ENCODE results near the gene MACC1. TPM values are rescaled to one million over a fixed set of nuclear protein-coding genes. Genes with fewer than 3 reads are reported as not detected.
"Not testable (repeated sequence)": the region's sequence is repeated elsewhere in the genome, so short reads cannot be mapped to it uniquely, and the experiment has no call there.

MACC1 gene
- total RNA-seq, 1 donor: 0.36 TPM

- Histone ChIP-seq H3K36me3 (ENCODE audit: insufficient read depth, low read length) (no peaks in the 10 kb centered on the region), H3K27ac (ENCODE audit: low read depth, low read length) (no peak overlapping the region), H2AFZ (ENCODE audit: low read length) (no peak overlapping the region), H3K4me2 (ENCODE audit: insufficient read depth, low read length) (no peak overlapping the region), H4K20me1 (ENCODE audit: insufficient read depth, low read length) (no peaks in the 10 kb centered on the region), H3K9me3 (ENCODE audit: low read depth, low read length) (no peaks in the 10 kb centered on the region), H3K27me3 (ENCODE audit: insufficient read depth, low read length) (no peaks in the 10 kb centered on the region), H3K79me2 (ENCODE audit: insufficient read depth, low read length) (no peaks in the 10 kb centered on the region), H3K4me3 (ENCODE audit: insufficient read depth, low read length) (no peak overlapping the region), H3K4me1 (ENCODE audit: insufficient read depth, low read length) (peaks cover 3% of the 10 kb centered on the region)
- no peak for TF ChIP-seq CTCF (IDR thresholded peaks at IDR 0.05; ENCODE audit: extremely low read depth, low read depth, low read length)
- DNase-seq (ENCODE audit: insufficient read length, low spot score, missing footprints): no peak
Observed at GRCh38 chr7:20188567-20188966, 28.6 kb downstream of the MACC1 start.

- not testable (repeated sequence) for H3K4me3 ChIP-seq (ENCODE audit: insufficient read depth, low read length); H3K79me2 ChIP-seq (ENCODE audit: insufficient read depth, low read length); H4K20me1 ChIP-seq (ENCODE audit: insufficient read depth, low read length); H2AFZ ChIP-seq (ENCODE audit: low read length); H3K9me3 ChIP-seq (ENCODE audit: low read depth, low read length); H3K36me3 ChIP-seq (ENCODE audit: insufficient read depth, low read length); H3K27me3 ChIP-seq (ENCODE audit: insufficient read depth, low read length); H3K27ac ChIP-seq (ENCODE audit: low read depth, low read length); DNase-seq (ENCODE audit: insufficient read length, low spot score, missing footprints); H3K4me1 ChIP-seq (ENCODE audit: insufficient read depth, low read length); H3K4me2 ChIP-seq (ENCODE audit: insufficient read depth, low read length)
Observed at GRCh38 chr7:20187850-20188249, 29.3 kb downstream of the MACC1 start.

- H3K4me1 ChIP-seq (ENCODE audit: insufficient read depth, low read length): no peaks in the 10 kb centered on the region
- no peaks in the 10 kb centered on the region for H3K27me3 ChIP-seq (ENCODE audit: insufficient read depth, low read length)
- no peaks in the 10 kb centered on the region for H3K9me3 ChIP-seq (ENCODE audit: low read depth, low read length)
- H3K36me3 ChIP-seq (ENCODE audit: insufficient read depth, low read length): no peaks in the 10 kb centered on the region
- H3K4me2 ChIP-seq (ENCODE audit: insufficient read depth, low read length): no peak overlapping the region
- no peaks in the 10 kb centered on the region for H4K20me1 ChIP-seq (ENCODE audit: insufficient read depth, low read length)
- H2AFZ ChIP-seq (ENCODE audit: low read length): no peak overlapping the region
- H3K4me3 ChIP-seq (ENCODE audit: insufficient read depth, low read length): no peak overlapping the region
- H3K79me2 ChIP-seq (ENCODE audit: insufficient read depth, low read length): no peaks in the 10 kb centered on the region
- H3K27ac ChIP-seq (ENCODE audit: low read depth, low read length): no peak overlapping the region
- no peak for DNase-seq (ENCODE audit: insufficient read length, low spot score, missing footprints)
- TF ChIP-seq CTCF (IDR thresholded peaks at IDR 0.05; ENCODE audit: extremely low read depth, low read depth, low read length): no peak
Observed at GRCh38 chr7:20185988-20186387, 31.2 kb downstream of the MACC1 start.

- Histone ChIP-seq H3K4me3 (ENCODE audit: insufficient read depth, low read length) (no peak overlapping the region), H4K20me1 (ENCODE audit: insufficient read depth, low read length) (no peaks in the 10 kb centered on the region), H3K4me2 (ENCODE audit: insufficient read depth, low read length) (no peak overlapping the region), H2AFZ (ENCODE audit: low read length) (peak overlapping the region; percentile 21), H3K36me3 (ENCODE audit: insufficient read depth, low read length) (no peaks in the 10 kb centered on the region), H3K79me2 (ENCODE audit: insufficient read depth, low read length) (no peaks in the 10 kb centered on the region), H3K27me3 (ENCODE audit: insufficient read depth, low read length) (no peaks in the 10 kb centered on the region), H3K4me1 (ENCODE audit: insufficient read depth, low read length) (no peaks in the 10 kb centered on the region), H3K9me3 (ENCODE audit: low read depth, low read length) (no peaks in the 10 kb centered on the region), H3K27ac (ENCODE audit: low read depth, low read length) (no peak overlapping the region)
- DNase-seq (ENCODE audit: insufficient read length, low spot score, missing footprints): no peak
- TF ChIP-seq CTCF (IDR thresholded peaks at IDR 0.05; ENCODE audit: extremely low read depth, low read depth, low read length): no peak
Observed at GRCh38 chr7:20183086-20183485, 34.1 kb downstream of the MACC1 start.
